Liver (tissue), 9 donors: ENCODE results near the gene RPL38. TPM values are rescaled to one million over a fixed set of nuclear protein-coding genes. Genes with fewer than 3 reads are reported as not detected.

Source experiments
- DNase-seq: peaks from one replicate; pipeline ENCODE4 v3.0.0-alpha.2; 2017; ENCODE audit warnings: low spot score
- H3K27ac ChIP-seq, 2 donors: one replicate each; pipeline ENCODE4 v1.7.0; 2013; ENCODE audit warnings: inconsistent platforms in 2 of 2, low read length in 2 of 2, control low read depth in 1 of 2, low read depth in 1 of 2, mild to moderate bottlenecking in 1 of 2
- H3K27me3 ChIP-seq, 4 donors: one replicate each; pipeline versions ENCODE4 v1.6.1 to v1.7.0; 2013; ENCODE audit warnings: low read length in 3 of 4, inconsistent platforms in 1 of 4, mild to moderate bottlenecking in 1 of 4, moderate library complexity in 1 of 4; ENCODE audit not compliant: control insufficient read depth in 4 of 4, insufficient read depth in 4 of 4
- H3K36me3 ChIP-seq, 4 donors: one replicate each; pipeline versions ENCODE4 v1.6.1 to v1.7.0; 2013; ENCODE audit warnings: low read length in 3 of 4, mild to moderate bottlenecking in 3 of 4, low read depth in 1 of 4, moderate library complexity in 1 of 4; ENCODE audit not compliant: control insufficient read depth in 4 of 4, insufficient read depth in 3 of 4
- H3K4me1 ChIP-seq, 4 donors: one replicate each; pipeline versions ENCODE4 v1.6.1 to v1.7.0; 2013; ENCODE audit warnings: low read length in 3 of 4, mild to moderate bottlenecking in 3 of 4, moderate library complexity in 1 of 4; ENCODE audit not compliant: control insufficient read depth in 4 of 4, insufficient read depth in 4 of 4
- H3K4me3 ChIP-seq, 3 donors: one replicate each; pipeline versions ENCODE4 v1.6.1 to v1.7.0; 2013; ENCODE audit warnings: low read length in 3 of 3, control low read depth in 1 of 3, low read depth in 1 of 3, mild to moderate bottlenecking in 1 of 3
- H3K9ac ChIP-seq, 2 donors: one replicate each; pipeline ENCODE4 v1.7.0; 2013; ENCODE audit warnings: low read length in 2 of 2, mild to moderate bottlenecking in 2 of 2, moderate library complexity in 2 of 2, control low read depth in 1 of 2, low read depth in 1 of 2
- H3K9me3 ChIP-seq, 4 donors: one replicate each; pipeline versions ENCODE4 v1.6.1 to v1.7.0; 2013; ENCODE audit warnings: low read length in 3 of 4; ENCODE audit not compliant: control insufficient read depth in 4 of 4
- EGR1 ChIP-seq, 2 donors: IDR thresholded peaks; 2 replicates each; pipeline ENCODE4 v1.6.1; 2016 to 2018; ENCODE audit warnings: antibody characterized with exemption in 2 of 2, low read depth in 2 of 2
- FOXA1 ChIP-seq: IDR thresholded peaks from 2 replicates; pipeline ENCODE4 v1.6.1; 2016; ENCODE audit warnings: antibody characterized with exemption
- FOXA2 ChIP-seq: IDR thresholded peaks from 2 replicates; pipeline ENCODE4 v1.6.1; 2016; ENCODE audit warnings: antibody characterized with exemption
- GABPA ChIP-seq, 2 donors: IDR thresholded peaks in 1 of 2; conservative IDR thresholded peaks in 1 of 2; 2 replicates each; pipeline ENCODE4 v1.6.1; 2016; ENCODE audit warnings: antibody characterized with exemption in 2 of 2, mild to moderate bottlenecking in 1 of 2, moderate library complexity in 1 of 2
- HNF4A ChIP-seq, 2 donors: conservative IDR thresholded peaks; 2 replicates each; pipeline ENCODE4 v1.6.1; 2016; ENCODE audit warnings: antibody characterized with exemption in 2 of 2, mild to moderate bottlenecking in 2 of 2
- HNF4G ChIP-seq: IDR thresholded peaks from 2 replicates; pipeline ENCODE4 v1.6.1; 2016; ENCODE audit warnings: antibody characterized with exemption
- JUND ChIP-seq, 2 donors: IDR thresholded peaks; 2 replicates each; pipeline ENCODE4 v1.6.1; 2016; ENCODE audit warnings: antibody characterized with exemption in 2 of 2
- NR2F2 ChIP-seq: IDR thresholded peaks from 2 replicates; pipeline ENCODE4 v1.6.1; 2016; ENCODE audit warnings: antibody characterized with exemption
- RAD21 ChIP-seq, 2 donors: IDR thresholded peaks; 2 replicates each; pipeline ENCODE4 v1.6.1; 2016; ENCODE audit warnings: antibody characterized with exemption in 2 of 2, mild to moderate bottlenecking in 2 of 2
- RXRA ChIP-seq, 2 donors: IDR thresholded peaks; 2 replicates each; pipeline ENCODE4 v1.6.1; 2017 to 2018; ENCODE audit warnings: antibody characterized with exemption in 2 of 2, mild to moderate bottlenecking in 1 of 2
- SP1 ChIP-seq: IDR thresholded peaks from 2 replicates; pipeline ENCODE4 v1.6.1; 2018; ENCODE audit warnings: antibody characterized with exemption, mild to moderate bottlenecking
- TAF1 ChIP-seq: conservative IDR thresholded peaks from 2 replicates; pipeline ENCODE4 v1.6.1; 2016; ENCODE audit warnings: antibody characterized with exemption, mild to moderate bottlenecking
- YY1 ChIP-seq: IDR thresholded peaks from 2 replicates; pipeline ENCODE4 v1.6.1; 2016; ENCODE audit warnings: antibody characterized with exemption, mild to moderate bottlenecking
- ZBTB33 ChIP-seq: IDR thresholded peaks from 2 replicates; pipeline ENCODE4 v1.6.1; 2016; ENCODE audit warnings: antibody characterized with exemption
- WGBS: extraction: QIAGEN DNeasy Blood & Tissue Kit; methylation state at CpG from one replicate; pipeline ENCODE4 v1.1.7; 2013; 5-methylcytosine and 5-hydroxymethylcytosine counted together
- polyA plus RNA-seq, 2 donors: library from polyadenylated mRNA; stranded (reverse) in 1 of 2; unstranded in 1 of 2; fragments of 200-250 nt in 1 of 2; fragments of >200 nt in 1 of 2; fragmentation: Nextera tagmentation in 1 of 2; extraction: Ambion mirVana in 1 of 2; gene quantifications; one replicate each; pipeline versions ENCODE4 v1.2.1 to v1.2.3, GENCODE V29; 2013 to 2015
- total RNA-seq, 2 donors: library from RNA; depleted of rRNA; stranded (reverse); fragments of >200 nt; gene quantifications; one replicate each; pipeline ENCODE4 v1.2.3, GENCODE V29; 2014
- TF ChIP-seq, protein P1 (sequence below): IDR thresholded peaks from 2 replicates; pipeline ENCODE4 v1.6.1; 2016; ENCODE audit warnings: antibody characterized with exemption
- TF ChIP-seq, protein P2 (sequence below): IDR thresholded peaks from 2 replicates; pipeline ENCODE4 v1.6.1; 2016; ENCODE audit warnings: antibody characterized with exemption, mild to moderate bottlenecking
- TF ChIP-seq, protein P3 (sequence below): IDR thresholded peaks from 2 replicates; pipeline ENCODE4 v1.6.1; 2016; ENCODE audit warnings: antibody characterized with exemption
- donor health status: healthy.
- donor health status: healthy.
- donor health status: healthy.
- donor health status: healthy.
- donor health status: healthy.

RPL38 gene
- total and polyA plus RNA-seq, 4 donors, result 67.7 to 1,367 (median 455) TPM

DNA sequence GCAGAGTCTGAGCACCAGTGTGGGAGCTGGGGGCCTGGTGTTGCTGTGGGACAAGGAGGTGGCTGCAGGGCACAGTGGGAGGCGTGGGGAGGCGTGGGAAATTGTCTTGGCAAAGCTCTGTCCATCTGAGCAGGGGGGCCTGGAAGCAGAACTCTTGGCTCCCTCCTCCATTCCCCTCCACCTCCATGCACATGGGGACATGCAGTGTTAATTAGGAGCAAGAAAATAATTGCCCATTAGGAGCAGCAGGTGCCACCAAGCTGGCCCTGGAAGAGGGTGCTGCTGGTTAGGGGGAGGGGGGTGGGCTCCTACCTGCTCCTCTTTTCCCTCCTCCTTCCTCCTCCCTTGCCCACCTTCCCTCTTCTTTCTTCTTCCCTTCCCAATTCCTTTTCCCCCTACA, 14.4 kb downstream of the RPL38 start:
- Histone ChIP-seq H3K36me3 (no peaks in the 10 kb centered on the region), H3K4me3 (no peak overlapping the region), H3K4me1 (peaks cover 3 to 12% (median 7%) of the 10 kb centered on the region in 4 donors), H3K9me3 (no peaks in the 10 kb centered on the region), H3K27ac (no peak overlapping the region), H3K9ac (no peak overlapping the region), H3K27me3 (no peaks in the 10 kb centered on the region)
- WGBS, result 95% methylated on average over 2 of the region's 2 CpGs
- DNase-seq, result no peak
- TF ChIP-seq EGR1 (IDR thresholded peaks at IDR 0.05; ENCODE audit: low read depth in 2 of 2), result no peak
- no peak for TF ChIP-seq RXRA (IDR thresholded peaks at IDR 0.05)
- no peak for TF ChIP-seq RAD21 (IDR thresholded peaks at IDR 0.05)
- TF ChIP-seq, protein P1, sequence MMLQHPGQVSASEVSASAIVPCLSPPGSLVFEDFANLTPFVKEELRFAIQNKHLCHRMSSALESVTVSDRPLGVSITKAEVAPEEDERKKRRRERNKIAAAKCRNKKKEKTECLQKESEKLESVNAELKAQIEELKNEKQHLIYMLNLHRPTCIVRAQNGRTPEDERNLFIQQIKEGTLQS, result no peak
- TF ChIP-seq, protein P2, sequence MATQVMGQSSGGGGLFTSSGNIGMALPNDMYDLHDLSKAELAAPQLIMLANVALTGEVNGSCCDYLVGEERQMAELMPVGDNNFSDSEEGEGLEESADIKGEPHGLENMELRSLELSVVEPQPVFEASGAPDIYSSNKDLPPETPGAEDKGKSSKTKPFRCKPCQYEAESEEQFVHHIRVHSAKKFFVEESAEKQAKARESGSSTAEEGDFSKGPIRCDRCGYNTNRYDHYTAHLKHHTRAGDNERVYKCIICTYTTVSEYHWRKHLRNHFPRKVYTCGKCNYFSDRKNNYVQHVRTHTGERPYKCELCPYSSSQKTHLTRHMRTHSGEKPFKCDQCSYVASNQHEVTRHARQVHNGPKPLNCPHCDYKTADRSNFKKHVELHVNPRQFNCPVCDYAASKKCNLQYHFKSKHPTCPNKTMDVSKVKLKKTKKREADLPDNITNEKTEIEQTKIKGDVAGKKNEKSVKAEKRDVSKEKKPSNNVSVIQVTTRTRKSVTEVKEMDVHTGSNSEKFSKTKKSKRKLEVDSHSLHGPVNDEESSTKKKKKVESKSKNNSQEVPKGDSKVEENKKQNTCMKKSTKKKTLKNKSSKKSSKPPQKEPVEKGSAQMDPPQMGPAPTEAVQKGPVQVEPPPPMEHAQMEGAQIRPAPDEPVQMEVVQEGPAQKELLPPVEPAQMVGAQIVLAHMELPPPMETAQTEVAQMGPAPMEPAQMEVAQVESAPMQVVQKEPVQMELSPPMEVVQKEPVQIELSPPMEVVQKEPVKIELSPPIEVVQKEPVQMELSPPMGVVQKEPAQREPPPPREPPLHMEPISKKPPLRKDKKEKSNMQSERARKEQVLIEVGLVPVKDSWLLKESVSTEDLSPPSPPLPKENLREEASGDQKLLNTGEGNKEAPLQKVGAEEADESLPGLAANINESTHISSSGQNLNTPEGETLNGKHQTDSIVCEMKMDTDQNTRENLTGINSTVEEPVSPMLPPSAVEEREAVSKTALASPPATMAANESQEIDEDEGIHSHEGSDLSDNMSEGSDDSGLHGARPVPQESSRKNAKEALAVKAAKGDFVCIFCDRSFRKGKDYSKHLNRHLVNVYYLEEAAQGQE, result no peak
- TF ChIP-seq HNF4A (conservative IDR thresholded peaks at IDR 0.05), result no peak
- TF ChIP-seq, protein P3, sequence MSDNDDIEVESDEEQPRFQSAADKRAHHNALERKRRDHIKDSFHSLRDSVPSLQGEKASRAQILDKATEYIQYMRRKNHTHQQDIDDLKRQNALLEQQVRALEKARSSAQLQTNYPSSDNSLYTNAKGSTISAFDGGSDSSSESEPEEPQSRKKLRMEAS, result no peak
- TF ChIP-seq NR2F2, result no peak
- TF ChIP-seq GABPA (IDR thresholded peaks at IDR 0.05 in 1 of 2, conservative IDR thresholded peaks at IDR 0.05 in 1 of 2), result no peak
- TF ChIP-seq ZBTB33, result no peak
- TF ChIP-seq FOXA2, result no peak
- no peak for TF ChIP-seq JUND (IDR thresholded peaks at IDR 0.05)
- no peak for TF ChIP-seq YY1
- TF ChIP-seq TAF1, result no peak
- TF ChIP-seq HNF4G, result no peak
- TF ChIP-seq SP1, result no peak
- TF ChIP-seq FOXA1, result no peak

DNA sequence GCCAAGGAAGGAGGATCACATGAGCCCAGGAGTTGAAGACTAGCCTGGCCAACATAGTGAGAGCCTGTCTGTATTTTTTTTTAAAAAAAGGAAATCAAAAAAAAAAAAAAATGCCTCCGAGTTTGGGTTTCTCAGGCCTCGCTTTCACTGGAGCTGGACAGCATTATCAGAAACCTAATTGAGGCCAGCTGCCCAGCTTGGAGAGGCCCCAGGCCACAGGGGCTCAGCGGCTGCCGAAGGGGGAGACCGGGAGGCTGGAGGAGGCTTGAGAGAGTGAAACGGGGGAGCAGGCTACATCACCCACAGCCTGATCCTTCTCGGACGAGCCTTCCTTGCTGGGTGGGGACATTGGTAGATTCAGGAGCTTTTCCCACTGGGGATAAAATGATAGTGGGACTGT, 15.0 kb downstream of the RPL38 start:
- Histone ChIP-seq H3K27ac (no peak overlapping the region), H3K9ac (no peak overlapping the region), H3K4me1 (peaks cover 3 to 11% (median 7%) of the 10 kb centered on the region in 4 donors), H3K4me3 (no peak overlapping the region), H3K27me3 (no peaks in the 10 kb centered on the region), H3K36me3 (no peaks in the 10 kb centered on the region), H3K9me3 (no peaks in the 10 kb centered on the region)
- TF ChIP-seq, protein P2, result no peak
- TF ChIP-seq FOXA2 (no peak), ZBTB33 (no peak), RXRA (IDR thresholded peaks at IDR 0.05) (no peak), NR2F2 (no peak), EGR1 (IDR thresholded peaks at IDR 0.05; ENCODE audit: low read depth in 2 of 2) (no peak), RAD21 (IDR thresholded peaks at IDR 0.05) (no peak), SP1 (no peak), HNF4A (conservative IDR thresholded peaks at IDR 0.05) (no peak)
- TF ChIP-seq, protein P1, result no peak
- TF ChIP-seq, protein P3, result no peak
- WGBS, result 88% methylated on average over 8 of the region's 8 CpGs
- no peak for DNase-seq
